ENCODE data around the gene OXCT2. TPM values are rescaled to one million over a fixed set of nuclear protein-coding genes. Genes with fewer than 3 reads are reported as not detected.
"Not testable (repeated sequence)": the region's sequence is repeated elsewhere in the genome, so short reads cannot be mapped to it uniquely, and the experiment has no call there.

The OXCT2 gene
- total RNA-seq, 1 donor from 2014 or later, result not detected

GRCh38 chr1:39787964-39788363 is 16.8 kb upstream of the OXCT2 start:
- intact Hi-C loops (cut with micrococcal nuclease), result not testable (repeated sequence)

GRCh38 chr1:39787468-39787867 is 16.3 kb upstream of the OXCT2 start:
- intact Hi-C loops (cut with micrococcal nuclease), result no loop called here

GRCh38 chr1:39787108-39787375 is 15.9 kb upstream of the OXCT2 start:
- intact Hi-C loops (cut with micrococcal nuclease), result not testable (repeated sequence)

GRCh38 chr1:39786303-39787107 is 15.4 kb upstream of the OXCT2 start:
- intact Hi-C loops (cut with micrococcal nuclease), result not testable (repeated sequence)

GRCh38 chr1:39782685-39783084 is 11.5 kb upstream of the OXCT2 start:
- intact Hi-C loops (cut with micrococcal nuclease), result not testable (repeated sequence)

GRCh38 chr1:39782103-39782502 is 11.0 kb upstream of the OXCT2 start:
- intact Hi-C loops (cut with micrococcal nuclease), result no loop called here

GRCh38 chr1:39781349-39781715 is 10.2 kb upstream of the OXCT2 start:
- intact Hi-C loops (cut with micrococcal nuclease), result no loop called here

GRCh38 chr1:39779821-39780220 is 8.7 kb upstream of the OXCT2 start:
- intact Hi-C loops (cut with micrococcal nuclease), result no loop called here

- intact Hi-C loops (cut with micrococcal nuclease), result no loop called here
Measured at GRCh38 chr1:39779137-39779536, 8.0 kb upstream of the OXCT2 start.

- intact Hi-C loops (cut with micrococcal nuclease), result not testable (repeated sequence)
Measured at GRCh38 chr1:39778463-39779099, 7.4 kb upstream of the OXCT2 start.

GRCh38 chr1:39777896-39778295 is 6.7 kb upstream of the OXCT2 start:
- intact Hi-C loops (cut with micrococcal nuclease), result not testable (repeated sequence)

GRCh38 chr1:39777306-39777705 is 6.2 kb upstream of the OXCT2 start:
- intact Hi-C loops (cut with micrococcal nuclease), result no loop called here

- intact Hi-C loops (cut with micrococcal nuclease), result no loop called here
Measured at GRCh38 chr1:39776886-39777285, 5.7 kb upstream of the OXCT2 start.

GRCh38 chr1:39776400-39776713 is 5.2 kb upstream of the OXCT2 start:
- intact Hi-C loops (cut with micrococcal nuclease), result no loop called here

- intact Hi-C loops (cut with micrococcal nuclease), result not testable (repeated sequence)
Measured at GRCh38 chr1:39775676-39776399, 4.7 kb upstream of the OXCT2 start.

GRCh38 chr1:39775141-39775540 is 4.0 kb upstream of the OXCT2 start:
- intact Hi-C loops (cut with micrococcal nuclease), result not testable (repeated sequence)

GRCh38 chr1:39773369-39773979 is 2.3 kb upstream of the OXCT2 start:
- intact Hi-C loops (cut with micrococcal nuclease), result not testable (repeated sequence)

GRCh38 chr1:39770100-39771021 is 787 bp downstream of the OXCT2 start:
- intact Hi-C loops (cut with micrococcal nuclease), result not testable (repeated sequence)

- intact Hi-C loops (cut with micrococcal nuclease), result not testable (repeated sequence)
Measured at GRCh38 chr1:39769502-39769901, 1.6 kb downstream of the OXCT2 start.

- intact Hi-C loops (cut with micrococcal nuclease), result not testable (repeated sequence)
Measured at GRCh38 chr1:39766466-39766865, 4.7 kb downstream of the OXCT2 start.

- intact Hi-C loops (cut with micrococcal nuclease), result not testable (repeated sequence)
Measured at GRCh38 chr1:39764512-39764911, 6.6 kb downstream of the OXCT2 start.
